Neural cell (in vitro differentiated cells): ENCODE results near the gene SRSF1. TPM values are rescaled to one million over a fixed set of nuclear protein-coding genes. Genes with fewer than 3 reads are reported as not detected.
A peak's percentile ranks its signal among the peaks of the same experiment; 100 is the strongest.

Experiments used
- H2AFZ ChIP-seq: fragments of 200-600, 300-800 bp; sonication (generic), shearing (Covaris generic); 2 replicates; pipeline ENCODE4 v1.6.0; 2014; ENCODE audit warnings: low read depth, mild to moderate bottlenecking, antibody characterized with exemption, low read length, moderate library complexity
- H3F3A ChIP-seq: fragments of 200-600 bp; shearing (Covaris generic); 2 replicates; pipeline ENCODE4 v1.6.1; 2016; ENCODE audit warnings: mild to moderate bottlenecking, moderate library complexity, mixed read lengths, antibody characterized with exemption, low read length; ENCODE audit not compliant: insufficient read depth, poor library complexity, severe bottlenecking
- H3K27ac ChIP-seq: fragments of 200-600, 300-800 bp; sonication (generic), shearing (Covaris generic); 2 replicates; pipeline ENCODE4 v1.5.1; 2014; ENCODE audit warnings: mild to moderate bottlenecking, low read length, moderate library complexity
- H3K27me3 ChIP-seq: fragments of 300-800, 200-600 bp; sonication (generic), shearing (Covaris generic); 2 replicates; pipeline ENCODE4 v1.6.0; 2014; ENCODE audit warnings: mild to moderate bottlenecking, low read depth, low read length, moderate library complexity; ENCODE audit not compliant: insufficient read depth
- H3K36me3 ChIP-seq: fragments of 300-800, 200-600 bp; sonication (generic), shearing (Covaris generic); 2 replicates; pipeline ENCODE4 v1.5.1; 2014; ENCODE audit warnings: mild to moderate bottlenecking, antibody characterized with exemption, low read length, moderate library complexity; ENCODE audit not compliant: insufficient read depth
- H3K4me2 ChIP-seq: fragments of 300-800, 200-600 bp; sonication (generic), shearing (Covaris generic); 2 replicates; pipeline ENCODE4 v1.6.0; 2014; ENCODE audit warnings: mild to moderate bottlenecking, low read length
- H3K4me3 ChIP-seq: fragments of 300-800, 200-600 bp; sonication (generic), shearing (Covaris generic); 2 replicates; pipeline ENCODE4 v1.5.1; 2014; ENCODE audit warnings: mild to moderate bottlenecking, low read length, moderate library complexity
- H3K79me2 ChIP-seq: fragments of 200-600 bp; shearing (Covaris generic); replicated peaks from 2 replicates; pipeline ENCODE4 v1.6.0; 2014; ENCODE audit warnings: mild to moderate bottlenecking, low read length, moderate library complexity; ENCODE audit not compliant: insufficient read depth
- H3K9ac ChIP-seq: fragments of 300-800, 200-600 bp; sonication (generic), shearing (Covaris generic); 2 replicates; pipeline ENCODE4 v1.6.1; 2016; ENCODE audit warnings: mild to moderate bottlenecking, low read length, mixed read lengths
- H3K9me2 ChIP-seq: fragments of 200-600 bp; shearing (Covaris generic); 2 replicates; pipeline ENCODE4 v1.6.1; 2016; ENCODE audit warnings: mild to moderate bottlenecking, low read length, mixed read lengths; ENCODE audit not compliant: insufficient read depth
- H3K9me3 ChIP-seq: fragments of 200-600, 300-800 bp; sonication (generic), shearing (Covaris generic); 2 replicates; pipeline ENCODE4 v1.6.1; 2016; ENCODE audit warnings: mild to moderate bottlenecking, mixed run types, low read length, moderate library complexity, mixed read lengths
- H4K20me1 ChIP-seq: fragments of 200-600 bp; shearing (Covaris generic); 2 replicates; pipeline ENCODE4 v1.6.1; 2016; ENCODE audit warnings: mild to moderate bottlenecking, mixed run types; ENCODE audit not compliant: insufficient read depth
- CTCF ChIP-seq: fragments of 450-650 bp; IDR thresholded peaks from 2 replicates; pipeline ENCODE4 v1.5.1; 2014; ENCODE audit warnings: antibody characterized with exemption, mild to moderate bottlenecking, moderate library complexity; ENCODE audit not compliant: poor library complexity, severe bottlenecking
- EP300 ChIP-seq: fragments of 450-650 bp; conservative IDR thresholded peaks from 2 replicates; pipeline ENCODE4 v1.6.1; 2014; ENCODE audit warnings: antibody characterized with exemption, mild to moderate bottlenecking, moderate library complexity; ENCODE audit not compliant: poor library complexity, severe bottlenecking
- EZH2 ChIP-seq: fragments of 200-600, 300-800 bp; shearing (Covaris generic), sonication (generic); IDR thresholded peaks from 2 replicates; pipeline ENCODE4 v1.6.1; 2014; ENCODE audit warnings: antibody characterized with exemption, low read length, borderline replicate concordance, mild to moderate bottlenecking; ENCODE audit not compliant: insufficient read depth, poor library complexity, severe bottlenecking
- MXI1 ChIP-seq: fragments of 450-650 bp; conservative IDR thresholded peaks from 2 replicates; pipeline ENCODE4 v1.6.1; 2014; ENCODE audit warnings: antibody characterized with exemption, mild to moderate bottlenecking; ENCODE audit not compliant: poor library complexity, severe bottlenecking
- POLR2AphosphoS5 ChIP-seq: IDR thresholded peaks from 2 replicates; pipeline ENCODE4 v1.6.1; 2012
- RAD21 ChIP-seq: fragments of 450-650 bp; conservative IDR thresholded peaks from 2 replicates; pipeline ENCODE4 v1.6.1; 2014; ENCODE audit warnings: antibody characterized with exemption, mild to moderate bottlenecking, moderate library complexity
- SMC3 ChIP-seq: fragments of 450-650 bp; conservative IDR thresholded peaks from 2 replicates; pipeline ENCODE4 v1.6.1; 2014; ENCODE audit warnings: antibody characterized with exemption, mild to moderate bottlenecking, moderate library complexity; ENCODE audit not compliant: poor library complexity
- TAF1 ChIP-seq: IDR thresholded peaks from 2 replicates; pipeline ENCODE4 v1.6.1; 2012; ENCODE audit warnings: low read depth
- polyA plus RNA-seq: library from polyadenylated mRNA; depleted of rRNA; stranded (reverse); fragments of >200 nt; gene quantifications from 2 replicates; pipeline ENCODE4 v1.2.3, GENCODE V29; 2014
- TF ChIP-seq, protein P1 (sequence below): IDR thresholded peaks from 2 replicates; pipeline ENCODE4 v1.6.1; 2012; ENCODE audit warnings: borderline replicate concordance

Gene SRSF1
- polyA plus RNA-seq, 1 donor from 2014 or later, result 380 TPM

GRCh38 chr17:57982452-57983170 lies 24.4 kb downstream of the SRSF1 start:
- Histone ChIP-seq H3K27ac (no peak overlapping the region), H3F3A (peaks cover 5% of the 10 kb centered on the region), H3K4me3 (peak overlapping the region; percentile 91), H3K9ac (no peak overlapping the region), H3K36me3 (no peaks in the 10 kb centered on the region), H3K79me2 (peaks cover 84% of the 10 kb centered on the region), H2AFZ (no peak overlapping the region), H3K27me3 (no peaks in the 10 kb centered on the region), H4K20me1 (peaks cover 21% of the 10 kb centered on the region), H3K4me2 (no peak overlapping the region), H3K9me3 (no peaks in the 10 kb centered on the region), H3K9me2 (no peaks in the 10 kb centered on the region)
- no peak for TF ChIP-seq CTCF
- TF ChIP-seq TAF1, result no peak
- TF ChIP-seq SMC3, result no peak
- no peak for TF ChIP-seq RAD21
- TF ChIP-seq, protein P1, sequence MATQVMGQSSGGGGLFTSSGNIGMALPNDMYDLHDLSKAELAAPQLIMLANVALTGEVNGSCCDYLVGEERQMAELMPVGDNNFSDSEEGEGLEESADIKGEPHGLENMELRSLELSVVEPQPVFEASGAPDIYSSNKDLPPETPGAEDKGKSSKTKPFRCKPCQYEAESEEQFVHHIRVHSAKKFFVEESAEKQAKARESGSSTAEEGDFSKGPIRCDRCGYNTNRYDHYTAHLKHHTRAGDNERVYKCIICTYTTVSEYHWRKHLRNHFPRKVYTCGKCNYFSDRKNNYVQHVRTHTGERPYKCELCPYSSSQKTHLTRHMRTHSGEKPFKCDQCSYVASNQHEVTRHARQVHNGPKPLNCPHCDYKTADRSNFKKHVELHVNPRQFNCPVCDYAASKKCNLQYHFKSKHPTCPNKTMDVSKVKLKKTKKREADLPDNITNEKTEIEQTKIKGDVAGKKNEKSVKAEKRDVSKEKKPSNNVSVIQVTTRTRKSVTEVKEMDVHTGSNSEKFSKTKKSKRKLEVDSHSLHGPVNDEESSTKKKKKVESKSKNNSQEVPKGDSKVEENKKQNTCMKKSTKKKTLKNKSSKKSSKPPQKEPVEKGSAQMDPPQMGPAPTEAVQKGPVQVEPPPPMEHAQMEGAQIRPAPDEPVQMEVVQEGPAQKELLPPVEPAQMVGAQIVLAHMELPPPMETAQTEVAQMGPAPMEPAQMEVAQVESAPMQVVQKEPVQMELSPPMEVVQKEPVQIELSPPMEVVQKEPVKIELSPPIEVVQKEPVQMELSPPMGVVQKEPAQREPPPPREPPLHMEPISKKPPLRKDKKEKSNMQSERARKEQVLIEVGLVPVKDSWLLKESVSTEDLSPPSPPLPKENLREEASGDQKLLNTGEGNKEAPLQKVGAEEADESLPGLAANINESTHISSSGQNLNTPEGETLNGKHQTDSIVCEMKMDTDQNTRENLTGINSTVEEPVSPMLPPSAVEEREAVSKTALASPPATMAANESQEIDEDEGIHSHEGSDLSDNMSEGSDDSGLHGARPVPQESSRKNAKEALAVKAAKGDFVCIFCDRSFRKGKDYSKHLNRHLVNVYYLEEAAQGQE, result no peak
- no peak for TF ChIP-seq POLR2AphosphoS5
- no peak for TF ChIP-seq EZH2
- no peak for TF ChIP-seq MXI1

- Histone ChIP-seq H3K9ac (no peak overlapping the region), H3K79me2 (peaks cover 67% of the 10 kb centered on the region), H3F3A (no peaks in the 10 kb centered on the region), H3K9me3 (no peaks in the 10 kb centered on the region), H3K36me3 (peaks cover 4% of the 10 kb centered on the region), H4K20me1 (peaks cover 18% of the 10 kb centered on the region), H2AFZ (no peak overlapping the region), H3K27me3 (no peaks in the 10 kb centered on the region), H3K27ac (no peak overlapping the region), H3K9me2 (no peaks in the 10 kb centered on the region), H3K4me3 (peak overlapping the region; percentile 91), H3K4me2 (no peak overlapping the region)
- no peak for TF ChIP-seq SMC3
- TF ChIP-seq, protein P1, result no peak
- no peak for TF ChIP-seq POLR2AphosphoS5
- TF ChIP-seq MXI1, result no peak
- TF ChIP-seq EP300, result no peak
- TF ChIP-seq RAD21, result no peak
- no peak for TF ChIP-seq CTCF
- no peak for TF ChIP-seq EZH2
- TF ChIP-seq TAF1, result no peak
Measured at GRCh38 chr17:57980522-57980921, 26.5 kb downstream of the SRSF1 start.
